K562 (cell line): ENCODE measurements around the gene MYH3. TPM values are rescaled to one million over a fixed set of nuclear protein-coding genes. Genes with fewer than 3 reads are reported as not detected.

Source experiments
- ETV1 ChIP-seq: fragments of 450-650 bp; conservative IDR thresholded peaks from 2 replicates; pipeline ENCODE4 v1.6.1; 2016; ENCODE audit warnings: missing genetic modification characterization, control low read depth, low read depth, missing compliant biosample characterization
- HCFC1 ChIP-seq: IDR thresholded peaks from 2 replicates; pipeline ENCODE4 v1.6.1; 2012; ENCODE audit warnings: low read depth, low read length, improper control_type of control experiment
- KDM4B ChIP-seq, 2 experiments: fragments of 450-650 bp in 1 of 2; sonication (generic) in 1 of 2; IDR thresholded peaks; 2 replicates each; pipeline ENCODE4 v1.6.1; 2016 to 2017; ENCODE audit warnings: borderline replicate concordance in 2 of 2, antibody characterized with exemption in 1 of 2, low read depth in 1 of 2, mild to moderate bottlenecking in 1 of 2
- MBD2 ChIP-seq: sonication (generic); IDR thresholded peaks from 2 replicates; pipeline ENCODE4 v1.6.1; 2016; ENCODE audit warnings: low read depth, borderline replicate concordance
- MTA1 ChIP-seq: fragments of 450-650 bp; IDR thresholded peaks from 2 replicates; pipeline ENCODE4 v1.6.1; 2017; ENCODE audit warnings: borderline replicate concordance
- NELFE ChIP-seq: IDR thresholded peaks from 2 replicates; pipeline ENCODE4 v1.6.1; 2011; ENCODE audit warnings: mild to moderate bottlenecking; ENCODE audit not compliant: insufficient read depth, insufficient read length
- NFIC ChIP-seq: fragments of 450-650 bp; IDR thresholded peaks from 2 replicates; pipeline ENCODE4 v1.6.1; 2017; ENCODE audit warnings: mild to moderate bottlenecking, inconsistent platforms
- SRF ChIP-seq, 2 experiments: fragments of 250-450, 450-650 bp in 1 of 2; sonication (Bioruptor Pico) in 1 of 2; sonication (generic) in 1 of 2; formaldehyde crosslinking; IDR thresholded peaks; 2 replicates each; pipeline versions ENCODE4 v1.5.0 to v1.5.1; 2020 to 2022; ENCODE audit warnings: mild to moderate bottlenecking in 1 of 2, missing genetic modification reagents in 1 of 2
- ZNF124 ChIP-seq: sonication (generic); formaldehyde crosslinking; IDR thresholded peaks from 2 replicates; pipeline ENCODE4 v1.8.1; 2022; ENCODE audit warnings: missing genetic modification reagents
- ZNF644 ChIP-seq: fragments of 200-800 bp; sonication (Bioruptor generic); IDR thresholded peaks from 2 replicates; pipeline ENCODE4 v1.6.1; 2016; ENCODE audit warnings: low read depth, missing genetic modification characterization, missing compliant biosample characterization
- polyA plus RNA-seq, 8 experiments: library from polyadenylated mRNA; depleted of rRNA in 4 of 8; stranded (reverse) in 5 of 8; unstranded in 3 of 8; fragments of >200 nt; fragmentation: Nextera tagmentation in 2 of 8; fragmentation: Illumina TruSeq in 1 of 8; extraction: Ambion mirVana in 2 of 8; extraction: Trizol in 1 of 8; gene quantifications; 2 replicates each; pipeline versions ENCODE4 v1.2.1 to v1.2.3, GENCODE V29; 2011 to 2014; ENCODE audit warnings: inconsistent platforms in 1 of 8, missing spikeins in 1 of 8
- total RNA-seq, 7 experiments: library from RNA; depleted of rRNA in 6 of 7; stranded (reverse); fragments of >200 nt in 6 of 7; fragmentation: Illumina TruSeq in 2 of 7; extraction: Trizol in 2 of 7; gene quantifications; 2 replicates each; pipeline versions ENCODE4 v1.2.1 to v1.2.3, GENCODE V29; 2011 to 2021; ENCODE audit warnings: low replicate concordance in 1 of 7
- TF ChIP-seq, protein P1 (sequence below), 2 experiments: fragments of 450-650 bp in 1 of 2; IDR thresholded peaks; 2 replicates each; pipeline ENCODE4 v1.6.1; 2011 to 2017; ENCODE audit warnings: low read depth in 2 of 2, antibody characterized with exemption in 1 of 2, borderline replicate concordance in 1 of 2, low read length in 1 of 2, mild to moderate bottlenecking in 1 of 2, mixed read lengths in 1 of 2; ENCODE audit not compliant: control insufficient read depth in 1 of 2
- TF ChIP-seq, protein P2 (sequence below): sonication (generic); formaldehyde crosslinking; IDR thresholded peaks from 2 replicates; pipeline ENCODE4 v1.8.1; 2023; ENCODE audit warnings: missing genetic modification reagents, mild to moderate bottlenecking, borderline replicate concordance
- TF ChIP-seq, protein P3 (sequence below): fragments of 200-800 bp; sonication (Bioruptor generic); IDR thresholded peaks from 2 replicates; pipeline ENCODE4 v1.6.1; 2017; ENCODE audit warnings: missing genetic modification characterization, missing compliant biosample characterization
- TF ChIP-seq, protein P4 (sequence below): fragments of 450-650 bp; formaldehyde crosslinking; IDR thresholded peaks from 2 replicates; pipeline ENCODE4 v1.4.0; 2020; ENCODE audit warnings: mild to moderate bottlenecking, moderate library complexity

The MYH3 gene
- total and polyA plus RNA-seq, 9 of the 15 experiments (the other 6 are each of a cell fraction or from before 2014, with no cell fraction given), result 0.24 to 0.75 (median 0.40) TPM; not detected in 1

DNA sequence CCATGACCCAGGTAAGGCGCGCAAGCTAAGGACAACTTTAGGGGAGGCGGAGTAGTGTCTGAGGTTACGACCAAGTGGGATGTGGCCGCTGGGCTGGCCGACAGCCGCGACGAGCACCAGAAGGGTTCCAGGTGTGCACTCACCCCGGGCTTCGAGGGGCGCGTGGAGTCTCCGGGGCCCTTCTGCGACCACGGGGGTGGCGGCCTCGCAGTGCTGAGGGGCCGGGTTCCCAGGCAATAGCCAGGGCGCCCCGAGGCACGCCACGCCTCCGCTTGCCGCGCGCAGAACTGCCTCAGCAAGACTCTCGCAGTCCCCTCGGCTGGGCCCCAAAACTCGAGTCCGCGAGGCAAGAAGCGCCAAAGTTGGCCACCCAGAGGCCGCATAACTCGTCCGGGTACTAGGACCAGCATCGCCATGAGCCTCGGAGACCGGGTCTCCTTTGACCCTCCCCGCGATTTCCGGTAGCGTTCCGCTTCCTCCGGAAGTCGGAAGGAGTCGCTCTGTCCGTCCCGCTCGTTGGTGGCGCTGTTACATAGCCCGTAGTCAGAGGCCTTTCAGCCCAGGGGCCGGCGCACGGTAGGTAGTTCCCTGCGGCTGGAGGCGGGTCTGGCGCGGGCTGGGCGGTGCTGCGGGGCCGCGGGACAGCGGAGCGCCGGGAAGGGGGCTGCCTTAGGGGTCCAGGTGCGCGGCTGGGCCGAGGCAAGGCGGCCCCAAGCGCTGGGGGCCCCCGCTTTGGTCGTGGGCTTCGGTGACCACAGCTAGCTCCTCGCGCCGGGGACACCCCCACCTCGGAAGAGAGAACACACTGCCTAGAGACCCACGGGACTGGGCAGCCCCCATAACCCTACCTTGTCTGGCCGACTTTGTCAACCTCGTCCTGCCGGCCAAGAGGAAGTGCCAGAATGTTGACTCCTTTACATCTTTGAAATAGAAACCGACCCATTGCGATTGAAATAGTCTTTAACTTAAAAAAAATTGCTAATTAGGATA, 40.3 kb upstream of the MYH3 start, which contains the start of the genes ADPRM and SCO1 (continued):
- TF ChIP-seq, protein P1, sequence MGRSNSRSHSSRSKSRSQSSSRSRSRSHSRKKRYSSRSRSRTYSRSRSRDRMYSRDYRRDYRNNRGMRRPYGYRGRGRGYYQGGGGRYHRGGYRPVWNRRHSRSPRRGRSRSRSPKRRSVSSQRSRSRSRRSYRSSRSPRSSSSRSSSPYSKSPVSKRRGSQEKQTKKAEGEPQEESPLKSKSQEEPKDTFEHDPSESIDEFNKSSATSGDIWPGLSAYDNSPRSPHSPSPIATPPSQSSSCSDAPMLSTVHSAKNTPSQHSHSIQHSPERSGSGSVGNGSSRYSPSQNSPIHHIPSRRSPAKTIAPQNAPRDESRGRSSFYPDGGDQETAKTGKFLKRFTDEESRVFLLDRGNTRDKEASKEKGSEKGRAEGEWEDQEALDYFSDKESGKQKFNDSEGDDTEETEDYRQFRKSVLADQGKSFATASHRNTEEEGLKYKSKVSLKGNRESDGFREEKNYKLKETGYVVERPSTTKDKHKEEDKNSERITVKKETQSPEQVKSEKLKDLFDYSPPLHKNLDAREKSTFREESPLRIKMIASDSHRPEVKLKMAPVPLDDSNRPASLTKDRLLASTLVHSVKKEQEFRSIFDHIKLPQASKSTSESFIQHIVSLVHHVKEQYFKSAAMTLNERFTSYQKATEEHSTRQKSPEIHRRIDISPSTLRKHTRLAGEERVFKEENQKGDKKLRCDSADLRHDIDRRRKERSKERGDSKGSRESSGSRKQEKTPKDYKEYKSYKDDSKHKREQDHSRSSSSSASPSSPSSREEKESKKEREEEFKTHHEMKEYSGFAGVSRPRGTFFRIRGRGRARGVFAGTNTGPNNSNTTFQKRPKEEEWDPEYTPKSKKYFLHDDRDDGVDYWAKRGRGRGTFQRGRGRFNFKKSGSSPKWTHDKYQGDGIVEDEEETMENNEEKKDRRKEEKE (IDR thresholded peaks at IDR 0.05; ENCODE audit: borderline replicate concordance in 1 of 2, control insufficient read depth in 1 of 2, low read depth in 2 of 2, low read length in 1 of 2), result no peak
- TF ChIP-seq HCFC1 (peak; percentile 73), ETV1 (peak; percentile 77), NFIC (peak; percentile 24; the same call in 1 of the 2 replicates), ZNF644 (tag) (no peak), SRF (CRISPR knock-in tag; IDR thresholded peaks at IDR 0.05) (no peak), MBD2 (peak; percentile 53; the same call in 1 of the 2 replicates), MTA1 (no peak), ZNF124 (CRISPR knock-in tag) (no peak), NELFE (no peak), KDM4B (IDR thresholded peaks at IDR 0.05; ENCODE audit: borderline replicate concordance in 2 of 2, low read depth in 1 of 2) (peak in 1 of 2 experiments; percentile 88; a peak in 1 of 4 replicates)
- TF ChIP-seq, protein P2, sequence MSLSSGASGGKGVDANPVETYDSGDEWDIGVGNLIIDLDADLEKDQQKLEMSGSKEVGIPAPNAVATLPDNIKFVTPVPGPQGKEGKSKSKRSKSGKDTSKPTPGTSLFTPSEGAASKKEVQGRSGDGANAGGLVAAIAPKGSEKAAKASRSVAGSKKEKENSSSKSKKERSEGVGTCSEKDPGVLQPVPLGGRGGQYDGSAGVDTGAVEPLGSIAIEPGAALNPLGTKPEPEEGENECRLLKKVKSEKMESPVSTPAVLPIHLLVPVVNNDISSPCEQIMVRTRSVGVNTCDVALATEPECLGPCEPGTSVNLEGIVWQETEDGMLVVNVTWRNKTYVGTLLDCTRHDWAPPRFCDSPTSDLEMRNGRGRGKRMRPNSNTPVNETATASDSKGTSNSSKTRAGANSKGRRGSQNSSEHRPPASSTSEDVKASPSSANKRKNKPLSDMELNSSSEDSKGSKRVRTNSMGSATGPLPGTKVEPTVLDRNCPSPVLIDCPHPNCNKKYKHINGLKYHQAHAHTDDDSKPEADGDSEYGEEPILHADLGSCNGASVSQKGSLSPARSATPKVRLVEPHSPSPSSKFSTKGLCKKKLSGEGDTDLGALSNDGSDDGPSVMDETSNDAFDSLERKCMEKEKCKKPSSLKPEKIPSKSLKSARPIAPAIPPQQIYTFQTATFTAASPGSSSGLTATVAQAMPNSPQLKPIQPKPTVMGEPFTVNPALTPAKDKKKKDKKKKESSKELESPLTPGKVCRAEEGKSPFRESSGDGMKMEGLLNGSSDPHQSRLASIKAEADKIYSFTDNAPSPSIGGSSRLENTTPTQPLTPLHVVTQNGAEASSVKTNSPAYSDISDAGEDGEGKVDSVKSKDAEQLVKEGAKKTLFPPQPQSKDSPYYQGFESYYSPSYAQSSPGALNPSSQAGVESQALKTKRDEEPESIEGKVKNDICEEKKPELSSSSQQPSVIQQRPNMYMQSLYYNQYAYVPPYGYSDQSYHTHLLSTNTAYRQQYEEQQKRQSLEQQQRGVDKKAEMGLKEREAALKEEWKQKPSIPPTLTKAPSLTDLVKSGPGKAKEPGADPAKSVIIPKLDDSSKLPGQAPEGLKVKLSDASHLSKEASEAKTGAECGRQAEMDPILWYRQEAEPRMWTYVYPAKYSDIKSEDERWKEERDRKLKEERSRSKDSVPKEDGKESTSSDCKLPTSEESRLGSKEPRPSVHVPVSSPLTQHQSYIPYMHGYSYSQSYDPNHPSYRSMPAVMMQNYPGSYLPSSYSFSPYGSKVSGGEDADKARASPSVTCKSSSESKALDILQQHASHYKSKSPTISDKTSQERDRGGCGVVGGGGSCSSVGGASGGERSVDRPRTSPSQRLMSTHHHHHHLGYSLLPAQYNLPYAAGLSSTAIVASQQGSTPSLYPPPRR (CRISPR knock-in tag), result no peak
- TF ChIP-seq, protein P3, sequence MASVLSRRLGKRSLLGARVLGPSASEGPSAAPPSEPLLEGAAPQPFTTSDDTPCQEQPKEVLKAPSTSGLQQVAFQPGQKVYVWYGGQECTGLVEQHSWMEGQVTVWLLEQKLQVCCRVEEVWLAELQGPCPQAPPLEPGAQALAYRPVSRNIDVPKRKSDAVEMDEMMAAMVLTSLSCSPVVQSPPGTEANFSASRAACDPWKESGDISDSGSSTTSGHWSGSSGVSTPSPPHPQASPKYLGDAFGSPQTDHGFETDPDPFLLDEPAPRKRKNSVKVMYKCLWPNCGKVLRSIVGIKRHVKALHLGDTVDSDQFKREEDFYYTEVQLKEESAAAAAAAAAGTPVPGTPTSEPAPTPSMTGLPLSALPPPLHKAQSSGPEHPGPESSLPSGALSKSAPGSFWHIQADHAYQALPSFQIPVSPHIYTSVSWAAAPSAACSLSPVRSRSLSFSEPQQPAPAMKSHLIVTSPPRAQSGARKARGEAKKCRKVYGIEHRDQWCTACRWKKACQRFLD (CRISPR knock-in tag), result peak; percentile 52; the same call in 1 of the 2 replicates
- TF ChIP-seq, protein P4, sequence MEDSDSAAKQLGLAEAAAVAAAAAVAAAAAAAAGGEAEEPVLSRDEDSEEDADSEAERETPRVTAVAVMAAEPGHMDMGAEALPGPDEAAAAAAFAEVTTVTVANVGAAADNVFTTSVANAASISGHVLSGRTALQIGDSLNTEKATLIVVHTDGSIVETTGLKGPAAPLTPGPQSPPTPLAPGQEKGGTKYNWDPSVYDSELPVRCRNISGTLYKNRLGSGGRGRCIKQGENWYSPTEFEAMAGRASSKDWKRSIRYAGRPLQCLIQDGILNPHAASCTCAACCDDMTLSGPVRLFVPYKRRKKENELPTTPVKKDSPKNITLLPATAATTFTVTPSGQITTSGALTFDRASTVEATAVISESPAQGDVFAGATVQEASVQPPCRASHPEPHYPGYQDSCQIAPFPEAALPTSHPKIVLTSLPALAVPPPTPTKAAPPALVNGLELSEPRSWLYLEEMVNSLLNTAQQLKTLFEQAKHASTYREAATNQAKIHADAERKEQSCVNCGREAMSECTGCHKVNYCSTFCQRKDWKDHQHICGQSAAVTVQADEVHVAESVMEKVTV, result no peak
